Hematopoietic multipotent progenitor cell (in vitro differentiated cells): ENCODE results near the gene BAG2. TPM values are rescaled to one million over a fixed set of nuclear protein-coding genes. Genes with fewer than 3 reads are reported as not detected.

Source experiments
- DNase-seq, 3 donors: peaks; one replicate each; pipeline ENCODE4 v3.0.0-alpha.2; 2011 to 2015; ENCODE audit warnings: low read depth in 2 of 3, low spot score in 2 of 3
- total RNA-seq: library from RNA; depleted of rRNA; stranded (reverse); fragments of >200 nt; gene quantifications from one replicate; pipeline ENCODE4 v1.2.3, GENCODE V29; 2012

Gene BAG2
- total RNA-seq, 1 donor: 2.2 TPM

DNA sequence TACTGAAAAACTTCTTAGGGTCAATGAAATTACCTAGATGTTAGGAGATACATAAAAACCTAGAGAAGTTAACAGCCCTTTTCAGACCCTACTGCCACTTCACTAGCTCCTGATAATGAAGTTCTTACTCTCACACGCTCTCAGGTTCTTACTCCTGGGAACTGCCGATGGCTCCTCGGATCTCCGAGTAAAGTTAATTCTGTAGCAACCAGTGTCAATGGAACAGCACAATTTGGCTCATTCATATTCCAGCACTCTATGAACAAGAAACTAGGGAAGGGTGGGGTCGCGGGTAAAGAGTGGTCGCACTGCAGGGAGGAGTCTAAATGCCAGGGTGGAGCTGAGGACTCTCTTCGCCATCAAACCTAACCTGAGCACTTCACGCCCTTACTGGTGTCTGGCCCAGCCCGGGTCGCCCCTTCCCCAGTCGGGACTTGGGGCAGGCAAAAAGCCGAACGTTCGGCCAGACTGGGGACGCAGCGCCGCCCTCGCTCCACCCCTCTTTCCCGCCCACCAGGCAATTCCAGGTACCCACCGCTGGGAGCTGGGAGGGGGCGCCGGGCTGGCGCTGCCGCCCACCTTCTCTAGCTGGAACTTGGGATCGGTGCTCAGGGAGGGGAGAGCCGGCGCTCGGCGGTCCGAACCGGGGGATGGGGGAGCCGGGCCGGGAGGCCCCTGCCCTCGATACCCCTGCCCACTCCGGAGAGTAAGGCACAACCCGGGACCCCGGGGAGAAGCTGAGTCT, 49.2 kb downstream of the BAG2 start:
- DNase-seq: peak; percentile 7 to 58 (median 45)

- DNase-seq: peak; percentile 75 to 86 (median 79)
Observed at GRCh38 chr6:57221936-57222742, 50.0 kb downstream of the BAG2 start, which contains the start of gene RAB23. Gene RAB23, minus strand, starts transcription at chr6:57222307. Its CDS starts 11,927 bp downstream, at chr6:57210380.

- DNase-seq: peak in 1 of 3 donors; percentile 24
Observed at GRCh38 chr6:57222743-57223077, 50.6 kb downstream of the BAG2 start.

GRCh38 chr6:57224769-57225515, 52.8 kb downstream of the BAG2 start:
- peak in 1 of 3 donors; percentile 4 for DNase-seq

GRCh38 chr6:57226221-57226620, 54.1 kb downstream of the BAG2 start:
- DNase-seq: no peak

Other genes with a start within 250 kb of the BAG2 start
- gene BEND6, start 217.2 kb upstream of the BAG2 start, total RNA-seq: 0.27 TPM
- gene KIAA1586, start 125.6 kb upstream of the BAG2 start, total RNA-seq: 5.4 TPM
- 47.1 TPM for gene ZNF451, start 82.1 kb upstream of the BAG2 start, total RNA-seq
- gene RAB23, start 50.0 kb downstream of the BAG2 start, total RNA-seq: 1.1 TPM
- gene PRIM2, start 145.3 kb downstream of the BAG2 start, total RNA-seq: 12.4 TPM